Measurements from ENCODE around the gene GNAQ.

GRCh38 chr9:77832639-77833038, 199.0 kb downstream of the GNAQ start:
- TF ChIP-seq CTCF (IDR thresholded peaks at IDR 0.05; ENCODE audit: borderline replicate concordance, extremely low read depth, low read length, poor library complexity, severe bottlenecking) (no peak), EZH2 (IDR thresholded peaks at IDR 0.05; ENCODE audit: borderline replicate concordance, low read depth, low read length, severe bottlenecking) (no peak)

Measured in DND-41 (cell line).